Breast epithelium (tissue), 4 donors: ENCODE data around the gene CD79B. TPM values are rescaled to one million over a fixed set of nuclear protein-coding genes. Genes with fewer than 3 reads are reported as not detected.

Experiments
- DNase-seq, 2 donors: peaks; one replicate each; pipeline ENCODE4 v3.0.0-alpha.2; 2019; ENCODE audit warnings: low spot score in 2 of 2
- H3K27ac ChIP-seq, 2 donors: fragments of 200-600 bp; sonication (generic) in 1 of 2; one replicate each; pipeline ENCODE4 v1.5.1; 2016 to 2019; ENCODE audit warnings: mild to moderate bottlenecking in 1 of 2
- H3K27me3 ChIP-seq, 2 donors: fragments of 200-600 bp; sonication (generic) in 1 of 2; one replicate each; pipeline versions ENCODE4 v1.5.1 to v1.6.0; 2017 to 2019; ENCODE audit warnings: control low read depth in 1 of 2, mild to moderate bottlenecking in 1 of 2
- H3K36me3 ChIP-seq: fragments of 200-600 bp; one replicate; pipeline ENCODE4 v1.5.1; 2019
- H3K4me1 ChIP-seq, 2 donors: fragments of 200-600 bp; sonication (generic); one replicate each; pipeline ENCODE4 v1.5.1; 2016 to 2019; ENCODE audit warnings: control low read depth in 1 of 2
- H3K4me3 ChIP-seq, 3 donors: fragments of 200-600 bp; sonication (generic); 1 replicate in 2 of 3; 2 replicates in 1 of 3; pipeline ENCODE4 v1.5.1; 2016 to 2019; ENCODE audit warnings: mild to moderate bottlenecking in 3 of 3, moderate library complexity in 2 of 3
- H3K9me3 ChIP-seq, 2 donors: fragments of 200-600 bp; sonication (generic) in 1 of 2; one replicate each; pipeline ENCODE4 v1.5.1; 2016 to 2019; ENCODE audit warnings: control low read depth in 1 of 2
- POLR2A ChIP-seq: fragments of 450-650 bp; IDR thresholded peaks from one replicate; pipeline ENCODE4 v1.6.1; 2016; ENCODE audit warnings: antibody characterized with exemption, mild to moderate bottlenecking, moderate library complexity
- POLR2AphosphoS5 ChIP-seq, 3 donors: sonication (generic); formaldehyde crosslinking; IDR thresholded peaks; one replicate each; pipeline ENCODE4 v1.6.1; 2017; ENCODE audit warnings: antibody characterized with exemption in 3 of 3
- intact Hi-C: fragments of 100-400 bp; cut with DNase I; formaldehyde crosslinking; loops from one replicate; pipeline ENCODE4 v1.15.1; 2023; ENCODE audit warnings: low total_unique reads
- total RNA-seq, 3 donors: library from RNA; depleted of rRNA; stranded (reverse); fragments of >200 nt; gene quantifications; one replicate each; pipeline ENCODE4 v1.1.0, GENCODE V29; 2016
- TF ChIP-seq, protein P1 (sequence below), 3 donors: fragments of 450-650 bp; IDR thresholded peaks; one replicate each; pipeline ENCODE4 v1.5.1; 2016 to 2017; ENCODE audit warnings: antibody characterized with exemption in 3 of 3, mild to moderate bottlenecking in 3 of 3, moderate library complexity in 3 of 3

CD79B gene
- total RNA-seq, 3 donors from 2014 or later: 2.2 to 7.9 (median 3.4) TPM

DNA sequence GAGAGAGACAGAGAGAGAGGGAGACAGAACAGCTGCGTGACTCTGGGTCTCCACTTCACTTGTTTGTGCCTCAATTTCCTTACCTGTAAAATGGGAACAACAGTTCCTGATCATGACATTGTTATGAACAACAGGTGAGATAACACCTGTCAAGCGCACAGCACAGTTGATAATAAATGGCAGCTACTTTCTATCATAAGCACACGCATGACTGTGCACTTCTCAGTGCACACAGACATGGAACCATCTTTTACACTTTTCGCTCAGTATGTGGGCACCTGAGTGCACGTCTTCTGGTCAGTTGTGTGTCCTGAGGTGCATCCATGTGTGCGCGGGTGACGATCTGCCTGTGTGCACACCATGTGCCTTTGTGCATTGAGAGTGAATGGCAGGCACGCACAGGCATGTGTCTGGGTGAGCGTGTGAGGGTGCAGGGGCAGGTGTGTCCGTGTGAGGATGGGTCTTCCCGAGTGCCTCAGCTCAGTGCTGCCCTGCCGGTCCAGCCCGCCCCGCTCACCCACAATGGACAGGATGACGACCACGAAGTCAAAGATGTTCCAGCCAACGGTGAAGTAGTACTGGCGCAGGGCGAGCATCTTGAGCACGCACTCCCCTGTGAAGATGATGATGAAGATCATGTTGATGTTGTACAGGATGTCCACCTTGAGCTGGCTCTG lies 10.3 kb upstream of the CD79B start:
- H3K4me3 ChIP-seq: no peak overlapping the region
- no peaks in the 10 kb centered on the region for H3K36me3 ChIP-seq
- no peaks in the 10 kb centered on the region for H3K27me3 ChIP-seq
- no peak overlapping the region for H3K27ac ChIP-seq
- H3K4me1 ChIP-seq: no peaks in the 10 kb centered on the region
- intact Hi-C loops: no loop called here
- H3K9me3 ChIP-seq: no peaks in the 10 kb centered on the region
- TF ChIP-seq POLR2A (no peak), POLR2AphosphoS5 (IDR thresholded peaks at IDR 0.05) (no peak)
- TF ChIP-seq, protein P1, sequence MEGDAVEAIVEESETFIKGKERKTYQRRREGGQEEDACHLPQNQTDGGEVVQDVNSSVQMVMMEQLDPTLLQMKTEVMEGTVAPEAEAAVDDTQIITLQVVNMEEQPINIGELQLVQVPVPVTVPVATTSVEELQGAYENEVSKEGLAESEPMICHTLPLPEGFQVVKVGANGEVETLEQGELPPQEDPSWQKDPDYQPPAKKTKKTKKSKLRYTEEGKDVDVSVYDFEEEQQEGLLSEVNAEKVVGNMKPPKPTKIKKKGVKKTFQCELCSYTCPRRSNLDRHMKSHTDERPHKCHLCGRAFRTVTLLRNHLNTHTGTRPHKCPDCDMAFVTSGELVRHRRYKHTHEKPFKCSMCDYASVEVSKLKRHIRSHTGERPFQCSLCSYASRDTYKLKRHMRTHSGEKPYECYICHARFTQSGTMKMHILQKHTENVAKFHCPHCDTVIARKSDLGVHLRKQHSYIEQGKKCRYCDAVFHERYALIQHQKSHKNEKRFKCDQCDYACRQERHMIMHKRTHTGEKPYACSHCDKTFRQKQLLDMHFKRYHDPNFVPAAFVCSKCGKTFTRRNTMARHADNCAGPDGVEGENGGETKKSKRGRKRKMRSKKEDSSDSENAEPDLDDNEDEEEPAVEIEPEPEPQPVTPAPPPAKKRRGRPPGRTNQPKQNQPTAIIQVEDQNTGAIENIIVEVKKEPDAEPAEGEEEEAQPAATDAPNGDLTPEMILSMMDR (IDR thresholded peaks at IDR 0.05): no peak
- DNase-seq: no peak

DNA sequence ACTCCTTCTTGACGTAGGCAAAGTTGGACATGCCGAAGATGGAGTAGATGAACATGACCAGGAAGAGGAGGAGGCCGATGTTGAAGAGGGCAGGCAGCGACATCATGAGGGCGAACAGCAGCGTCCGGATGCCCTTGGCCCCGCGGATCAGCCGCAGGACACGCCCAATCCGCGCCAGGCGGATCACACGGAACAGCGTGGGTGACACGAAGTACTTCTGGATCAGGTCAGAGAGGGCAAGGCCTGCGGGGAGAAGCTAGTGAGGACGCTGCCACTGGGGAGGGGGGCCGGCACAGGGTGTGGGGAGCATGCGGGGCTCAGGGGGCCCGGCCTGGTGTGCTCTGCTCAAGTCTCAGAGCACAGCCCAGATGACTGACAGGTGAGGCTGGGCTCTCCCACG lies 9.6 kb upstream of the CD79B start:
- TF ChIP-seq, protein P1 (IDR thresholded peaks at IDR 0.05): no peak
- no peak for TF ChIP-seq POLR2A
- TF ChIP-seq POLR2AphosphoS5 (IDR thresholded peaks at IDR 0.05): no peak
- Histone ChIP-seq H3K4me1 (no peaks in the 10 kb centered on the region), H3K9me3 (no peaks in the 10 kb centered on the region), H3K36me3 (no peaks in the 10 kb centered on the region), H3K4me3 (no peak overlapping the region), H3K27ac (no peak overlapping the region), H3K27me3 (no peaks in the 10 kb centered on the region)
- no peak for DNase-seq
- intact Hi-C loops: no loop called here

DNA sequence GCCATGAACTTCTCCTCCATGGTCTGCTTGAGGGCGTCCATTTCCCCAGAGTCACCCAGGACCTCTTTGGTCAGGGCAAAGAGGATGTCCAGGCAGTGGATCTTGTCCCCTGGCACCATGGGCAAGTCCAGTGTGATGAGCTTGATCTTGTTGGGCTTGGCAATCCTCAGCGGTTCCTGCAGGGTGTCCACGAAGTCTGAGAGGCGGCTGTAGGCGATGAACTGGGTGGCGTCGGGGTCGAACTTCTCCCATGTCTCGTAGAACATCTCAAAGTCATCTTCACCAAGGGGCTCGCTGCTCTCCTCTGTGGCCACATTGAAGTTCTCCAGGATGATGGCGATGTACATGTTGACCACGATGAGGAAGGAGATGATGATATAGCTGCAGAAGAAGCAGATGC lies 9.0 kb upstream of the CD79B start:
- no peaks in the 10 kb centered on the region for H3K4me1 ChIP-seq
- H3K4me3 ChIP-seq: no peak overlapping the region
- H3K9me3 ChIP-seq: no peaks in the 10 kb centered on the region
- no peaks in the 10 kb centered on the region for H3K36me3 ChIP-seq
- intact Hi-C loops: no loop called here
- no peak overlapping the region for H3K27ac ChIP-seq
- no peak for DNase-seq
- H3K27me3 ChIP-seq: no peaks in the 10 kb centered on the region
- TF ChIP-seq POLR2AphosphoS5 (IDR thresholded peaks at IDR 0.05): no peak
- no peak for TF ChIP-seq POLR2A
- TF ChIP-seq, protein P1 (IDR thresholded peaks at IDR 0.05): no peak

DNA sequence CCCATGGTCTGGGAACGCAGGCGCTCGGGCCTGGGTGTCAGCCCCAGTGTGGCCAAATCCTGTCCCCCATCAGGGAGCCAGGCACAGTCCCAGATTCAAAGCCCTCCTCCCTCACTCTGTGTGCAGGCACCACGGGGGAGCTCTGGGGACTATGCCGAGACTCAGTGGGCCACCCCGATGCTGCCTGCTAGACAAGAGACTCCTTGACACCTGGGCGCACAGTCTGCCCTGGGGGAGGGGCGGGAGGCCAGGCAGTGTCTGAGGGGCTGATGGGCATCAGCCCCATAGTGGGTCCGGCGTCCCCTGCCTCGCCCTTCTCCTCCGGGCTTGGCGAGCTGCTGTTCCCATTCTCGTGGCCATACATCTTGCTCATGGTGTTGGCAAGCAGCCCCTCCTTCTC lies 8.5 kb upstream of the CD79B start:
- TF ChIP-seq, protein P1 (IDR thresholded peaks at IDR 0.05): no peak
- TF ChIP-seq POLR2A (no peak), POLR2AphosphoS5 (IDR thresholded peaks at IDR 0.05) (no peak)
- Histone ChIP-seq H3K9me3 (no peaks in the 10 kb centered on the region), H3K36me3 (no peaks in the 10 kb centered on the region), H3K27me3 (no peaks in the 10 kb centered on the region), H3K27ac (no peak overlapping the region), H3K4me3 (no peak overlapping the region), H3K4me1 (no peaks in the 10 kb centered on the region)
- no peak for DNase-seq
- intact Hi-C loops: no loop called here

DNA sequence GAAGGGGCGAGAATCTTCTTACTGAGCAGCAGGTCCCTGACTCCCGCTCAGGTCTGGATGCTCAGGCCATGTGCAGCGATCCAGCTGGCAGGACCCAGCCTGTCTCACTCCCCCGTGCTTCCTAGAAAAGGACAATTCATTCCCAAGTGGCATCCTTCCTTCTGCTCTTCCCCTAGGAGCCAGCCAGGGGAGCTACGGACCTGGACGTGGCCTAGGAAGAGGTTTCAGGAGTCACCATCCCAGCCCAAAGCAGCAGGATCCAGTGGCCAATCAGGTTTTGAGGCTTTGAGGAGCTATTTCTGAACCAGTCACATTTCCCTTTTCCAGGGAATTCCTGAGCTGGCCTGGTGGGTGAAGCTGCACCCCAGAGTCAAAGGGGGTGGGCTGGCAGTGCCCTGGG lies 7.8 kb upstream of the CD79B start:
- TF ChIP-seq, protein P1 (IDR thresholded peaks at IDR 0.05): no peak
- no peak for TF ChIP-seq POLR2AphosphoS5 (IDR thresholded peaks at IDR 0.05)
- no peak for TF ChIP-seq POLR2A
- intact Hi-C loops: no loop called here
- H3K36me3 ChIP-seq: no peaks in the 10 kb centered on the region
- H3K27me3 ChIP-seq: no peaks in the 10 kb centered on the region
- peak overlapping the region in 1 of 2 donors; percentile 43 for H3K27ac ChIP-seq
- H3K9me3 ChIP-seq: no peaks in the 10 kb centered on the region
- H3K4me3 ChIP-seq: no peak overlapping the region
- DNase-seq: no peak
- H3K4me1 ChIP-seq: no peaks in the 10 kb centered on the region
